OCI-LY1 (cell line): Measurements from ENCODE around the gene SLC24A3.

Experiments used
- H2AFZ ChIP-seq: fragments of 200-600 bp; sonication (generic), shearing (Covaris generic); 2 replicates; pipeline ENCODE4 v1.6.0; 2014; ENCODE audit warnings: antibody characterized with exemption, mild to moderate bottlenecking, low read length
- H3F3A ChIP-seq: fragments of 200-600 bp; sonication (generic), shearing (Covaris generic); 2 replicates; pipeline ENCODE4 v1.6.0; 2014; ENCODE audit warnings: mild to moderate bottlenecking, antibody characterized with exemption, low read length, moderate library complexity; ENCODE audit not compliant: insufficient read depth
- H3K27ac ChIP-seq: fragments of 200-600 bp; sonication (generic); 2 replicates; pipeline ENCODE4 v1.5.1; 2014; ENCODE audit warnings: low read length, mixed run types, mild to moderate bottlenecking, low read depth; ENCODE audit not compliant: poor library complexity, severe bottlenecking
- H3K27me3 ChIP-seq: fragments of 200-600 bp; sonication (generic); 2 replicates; pipeline ENCODE4 v1.6.0; 2014; ENCODE audit warnings: antibody characterized with exemption, mild to moderate bottlenecking, low read length, moderate library complexity; ENCODE audit not compliant: insufficient read depth
- H3K36me3 ChIP-seq: fragments of 200-600 bp; sonication (generic); 2 replicates; pipeline ENCODE4 v1.6.1; 2014; ENCODE audit warnings: mild to moderate bottlenecking, antibody characterized with exemption, low read length, moderate library complexity, mixed read lengths; ENCODE audit not compliant: insufficient read depth
- H3K4me1 ChIP-seq: fragments of 200-600 bp; sonication (generic); 2 replicates; pipeline ENCODE4 v1.5.1; 2014; ENCODE audit warnings: mild to moderate bottlenecking, low read length, moderate library complexity; ENCODE audit not compliant: insufficient read depth, severe bottlenecking
- H3K4me2 ChIP-seq: fragments of 200-600 bp; sonication (generic), shearing (Covaris generic); 2 replicates; pipeline ENCODE4 v1.6.1; 2014; ENCODE audit warnings: low read length
- H3K4me3 ChIP-seq: fragments of 200-600 bp; sonication (generic); 2 replicates; pipeline ENCODE4 v1.5.1; 2014; ENCODE audit warnings: low read length, low read depth, mild to moderate bottlenecking, mixed read lengths; ENCODE audit not compliant: poor library complexity, severe bottlenecking
- H3K79me2 ChIP-seq: fragments of 200-600 bp; shearing (Covaris generic); 2 replicates; pipeline ENCODE4 v1.6.1; 2016; ENCODE audit warnings: mixed run types, low read length, mixed read lengths; ENCODE audit not compliant: insufficient read depth
- H3K9ac ChIP-seq: fragments of 200-600 bp; sonication (generic), shearing (Covaris generic); 2 replicates; pipeline ENCODE4 v1.6.1; 2014; ENCODE audit warnings: mild to moderate bottlenecking, low read length, mixed read lengths
- H3K9me2 ChIP-seq: fragments of 200-600 bp; sonication (generic), shearing (Covaris generic); 2 replicates; pipeline ENCODE4 v1.6.1; 2014; ENCODE audit warnings: low read depth, mild to moderate bottlenecking, low read length, mixed read lengths
- H3K9me3 ChIP-seq: fragments of 200-600 bp; shearing (Covaris generic); 2 replicates; pipeline ENCODE4 v1.6.1; 2014; ENCODE audit warnings: low read length, mixed read lengths
- H4K20me1 ChIP-seq: fragments of 200-600 bp; sonication (generic), shearing (Covaris generic); 2 replicates; pipeline ENCODE4 v1.6.0; 2016; ENCODE audit warnings: mild to moderate bottlenecking, low read length; ENCODE audit not compliant: insufficient read depth
- EZH2 ChIP-seq: fragments of 200-600 bp; sonication (generic), shearing (Covaris generic); IDR thresholded peaks from 2 replicates; pipeline ENCODE4 v1.8.0; 2017; ENCODE audit warnings: borderline replicate concordance, mixed run types, mild to moderate bottlenecking, antibody characterized with exemption, low read length, moderate library complexity, mixed read lengths
- TF ChIP-seq, protein P1 (sequence below): fragments of 200-600 bp; sonication (generic), shearing (Covaris generic); IDR thresholded peaks from 2 replicates; pipeline ENCODE4 v1.5.1; 2017; ENCODE audit warnings: mild to moderate bottlenecking, antibody characterized with exemption, low read length, moderate library complexity, mixed read lengths

The SLC24A3 gene

GRCh38 chr20:19457611-19458010 lies 245.2 kb downstream of the SLC24A3 start:
- Histone ChIP-seq H3K36me3 (no peaks in the 10 kb centered on the region), H3K4me1 (no peaks in the 10 kb centered on the region), H3K27ac (no peak overlapping the region), H4K20me1 (no peaks in the 10 kb centered on the region), H3F3A (no peaks in the 10 kb centered on the region), H3K9me3 (no peaks in the 10 kb centered on the region), H3K9ac (no peak overlapping the region), H3K9me2 (no peaks in the 10 kb centered on the region), H3K4me3 (no peak overlapping the region), H3K79me2 (no peaks in the 10 kb centered on the region), H3K27me3 (no peaks in the 10 kb centered on the region), H3K4me2 (no peak overlapping the region), H2AFZ (no peak overlapping the region)
- no peak for TF ChIP-seq EZH2
- TF ChIP-seq, protein P1, sequence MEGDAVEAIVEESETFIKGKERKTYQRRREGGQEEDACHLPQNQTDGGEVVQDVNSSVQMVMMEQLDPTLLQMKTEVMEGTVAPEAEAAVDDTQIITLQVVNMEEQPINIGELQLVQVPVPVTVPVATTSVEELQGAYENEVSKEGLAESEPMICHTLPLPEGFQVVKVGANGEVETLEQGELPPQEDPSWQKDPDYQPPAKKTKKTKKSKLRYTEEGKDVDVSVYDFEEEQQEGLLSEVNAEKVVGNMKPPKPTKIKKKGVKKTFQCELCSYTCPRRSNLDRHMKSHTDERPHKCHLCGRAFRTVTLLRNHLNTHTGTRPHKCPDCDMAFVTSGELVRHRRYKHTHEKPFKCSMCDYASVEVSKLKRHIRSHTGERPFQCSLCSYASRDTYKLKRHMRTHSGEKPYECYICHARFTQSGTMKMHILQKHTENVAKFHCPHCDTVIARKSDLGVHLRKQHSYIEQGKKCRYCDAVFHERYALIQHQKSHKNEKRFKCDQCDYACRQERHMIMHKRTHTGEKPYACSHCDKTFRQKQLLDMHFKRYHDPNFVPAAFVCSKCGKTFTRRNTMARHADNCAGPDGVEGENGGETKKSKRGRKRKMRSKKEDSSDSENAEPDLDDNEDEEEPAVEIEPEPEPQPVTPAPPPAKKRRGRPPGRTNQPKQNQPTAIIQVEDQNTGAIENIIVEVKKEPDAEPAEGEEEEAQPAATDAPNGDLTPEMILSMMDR, result no peak

DNA sequence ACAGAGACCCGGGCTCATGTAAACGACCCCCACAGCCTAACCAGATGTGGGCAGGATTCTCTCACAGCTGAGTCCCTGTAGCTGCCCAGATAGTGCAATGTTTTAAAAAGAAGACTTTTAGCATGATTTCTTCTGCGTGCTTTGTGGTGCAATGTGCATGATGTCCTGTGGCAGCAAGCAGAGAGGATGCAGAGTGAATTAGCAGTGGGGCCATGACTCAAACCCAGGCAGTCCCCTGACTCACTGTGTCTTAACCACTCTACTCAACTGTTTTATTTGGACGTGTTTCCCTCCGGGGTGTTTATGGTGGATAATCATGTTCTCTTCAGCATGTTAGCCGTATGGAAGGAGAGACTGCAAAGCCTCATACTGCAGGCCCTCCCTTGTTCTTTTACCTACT lies 247.9 kb downstream of the SLC24A3 start:
- Histone ChIP-seq H2AFZ (no peak overlapping the region), H4K20me1 (no peaks in the 10 kb centered on the region), H3K27ac (no peak overlapping the region), H3K79me2 (no peaks in the 10 kb centered on the region), H3K4me1 (no peaks in the 10 kb centered on the region), H3K9me2 (no peaks in the 10 kb centered on the region), H3F3A (no peaks in the 10 kb centered on the region), H3K27me3 (no peaks in the 10 kb centered on the region), H3K9ac (no peak overlapping the region), H3K9me3 (no peaks in the 10 kb centered on the region), H3K4me2 (no peak overlapping the region), H3K4me3 (no peak overlapping the region), H3K36me3 (no peaks in the 10 kb centered on the region)
- TF ChIP-seq, protein P1, result no peak
- no peak for TF ChIP-seq EZH2

- TF ChIP-seq, protein P1, result no peak
- TF ChIP-seq EZH2, result no peak
- Histone ChIP-seq H2AFZ (no peak overlapping the region), H3F3A (no peaks in the 10 kb centered on the region), H3K9me2 (no peaks in the 10 kb centered on the region), H3K79me2 (no peaks in the 10 kb centered on the region), H3K9me3 (no peaks in the 10 kb centered on the region), H3K4me3 (no peak overlapping the region), H3K27ac (no peak overlapping the region), H3K4me1 (no peaks in the 10 kb centered on the region), H3K27me3 (no peaks in the 10 kb centered on the region), H3K36me3 (no peaks in the 10 kb centered on the region), H3K4me2 (no peak overlapping the region), H3K9ac (no peak overlapping the region), H4K20me1 (no peaks in the 10 kb centered on the region)
Measured at GRCh38 chr20:19462491-19462890, 250.0 kb downstream of the SLC24A3 start.
